ENCODE measurements around the gene HSD17B11.
"Not testable (repeated sequence)": the region's sequence is repeated elsewhere in the genome, so short reads cannot be mapped to it uniquely, and the experiment has no call there.

HSD17B11 gene

GRCh38 chr4:87390551-87390890 lies 467 bp downstream of the HSD17B11 start:
- H3K4me3 ChIP-seq (ENCODE audit: control insufficient read depth, low read depth, low read length), result peak overlapping the region; percentile 63
- no peak for TF ChIP-seq CTCF (conservative IDR thresholded peaks at IDR 0.05; ENCODE audit: control insufficient read depth, insufficient read depth, low read depth, low read length)
- DNase-seq (ENCODE audit: low read depth), result no peak

- peak overlapping the region; percentile 63 for H3K4me3 ChIP-seq (ENCODE audit: control insufficient read depth, low read depth, low read length)
- DNase-seq (ENCODE audit: low read depth), result not testable (repeated sequence)
Measured at GRCh38 chr4:87390055-87390454, 933 bp downstream of the HSD17B11 start.

- TF ChIP-seq CTCF (conservative IDR thresholded peaks at IDR 0.05; ENCODE audit: control insufficient read depth, insufficient read depth, low read depth, low read length), result no peak
- no peak for DNase-seq (ENCODE audit: low read depth)
- no peak overlapping the region for H3K4me3 ChIP-seq (ENCODE audit: control insufficient read depth, low read depth, low read length)
Measured at GRCh38 chr4:87388901-87389300, 2.1 kb downstream of the HSD17B11 start.

GRCh38 chr4:87387237-87387636 lies 3.8 kb downstream of the HSD17B11 start:
- DNase-seq (ENCODE audit: low read depth), result no peak
- no peak overlapping the region for H3K4me3 ChIP-seq (ENCODE audit: control insufficient read depth, low read depth, low read length)
- TF ChIP-seq CTCF (conservative IDR thresholded peaks at IDR 0.05; ENCODE audit: control insufficient read depth, insufficient read depth, low read depth, low read length), result no peak

GRCh38 chr4:87384466-87385132 lies 6.4 kb downstream of the HSD17B11 start:
- DNase-seq (ENCODE audit: low read depth); H3K4me3 ChIP-seq (ENCODE audit: control insufficient read depth, low read depth, low read length): not testable (repeated sequence)

GRCh38 chr4:87382931-87383330 lies 8.1 kb downstream of the HSD17B11 start:
- TF ChIP-seq CTCF (conservative IDR thresholded peaks at IDR 0.05; ENCODE audit: control insufficient read depth, insufficient read depth, low read depth, low read length), result no peak
- no peak for DNase-seq (ENCODE audit: low read depth)
- H3K4me3 ChIP-seq (ENCODE audit: control insufficient read depth, low read depth, low read length), result no peak overlapping the region

GRCh38 chr4:87382116-87382515 lies 8.9 kb downstream of the HSD17B11 start:
- TF ChIP-seq CTCF (conservative IDR thresholded peaks at IDR 0.05; ENCODE audit: control insufficient read depth, insufficient read depth, low read depth, low read length), result no peak
- no peak for DNase-seq (ENCODE audit: low read depth)
- H3K4me3 ChIP-seq (ENCODE audit: control insufficient read depth, low read depth, low read length), result no peak overlapping the region

- no peak overlapping the region for H3K4me3 ChIP-seq (ENCODE audit: control insufficient read depth, low read depth, low read length)
- TF ChIP-seq CTCF (conservative IDR thresholded peaks at IDR 0.05; ENCODE audit: control insufficient read depth, insufficient read depth, low read depth, low read length), result no peak
- DNase-seq (ENCODE audit: low read depth), result no peak
Measured at GRCh38 chr4:87377816-87378215, 13.2 kb downstream of the HSD17B11 start.

Measured in fibroblast of mammary gland (primary cell).